ENCODE data around the gene OCIAD2.
A peak's percentile ranks its signal among the peaks of the same experiment; 100 is the strongest.

The OCIAD2 gene

DNA sequence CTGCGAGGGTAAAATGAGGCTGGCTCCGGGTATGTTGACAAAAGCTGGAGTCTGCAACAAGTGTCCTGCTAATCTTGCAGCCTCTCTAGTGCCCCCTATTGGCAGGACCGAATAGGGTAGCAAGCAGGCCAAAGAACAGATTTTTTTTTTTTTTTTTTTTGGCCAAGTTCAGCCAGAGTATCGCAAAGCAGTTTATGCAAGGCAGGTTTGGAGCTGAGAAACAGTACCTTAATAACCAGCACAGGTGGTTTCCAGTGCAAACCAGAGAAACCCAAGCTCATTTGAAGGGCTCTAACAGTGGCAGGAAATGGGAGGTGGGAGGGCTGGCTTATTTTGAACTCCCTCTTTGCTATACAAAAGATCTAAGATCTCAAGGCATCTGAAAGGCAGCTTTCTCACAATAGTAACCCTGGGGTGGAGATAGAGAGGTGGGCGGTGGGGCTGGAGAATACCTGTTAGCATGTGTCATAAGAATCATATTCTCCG, 38.2 kb upstream of the OCIAD2 start:
- TF ChIP-seq, protein P1, sequence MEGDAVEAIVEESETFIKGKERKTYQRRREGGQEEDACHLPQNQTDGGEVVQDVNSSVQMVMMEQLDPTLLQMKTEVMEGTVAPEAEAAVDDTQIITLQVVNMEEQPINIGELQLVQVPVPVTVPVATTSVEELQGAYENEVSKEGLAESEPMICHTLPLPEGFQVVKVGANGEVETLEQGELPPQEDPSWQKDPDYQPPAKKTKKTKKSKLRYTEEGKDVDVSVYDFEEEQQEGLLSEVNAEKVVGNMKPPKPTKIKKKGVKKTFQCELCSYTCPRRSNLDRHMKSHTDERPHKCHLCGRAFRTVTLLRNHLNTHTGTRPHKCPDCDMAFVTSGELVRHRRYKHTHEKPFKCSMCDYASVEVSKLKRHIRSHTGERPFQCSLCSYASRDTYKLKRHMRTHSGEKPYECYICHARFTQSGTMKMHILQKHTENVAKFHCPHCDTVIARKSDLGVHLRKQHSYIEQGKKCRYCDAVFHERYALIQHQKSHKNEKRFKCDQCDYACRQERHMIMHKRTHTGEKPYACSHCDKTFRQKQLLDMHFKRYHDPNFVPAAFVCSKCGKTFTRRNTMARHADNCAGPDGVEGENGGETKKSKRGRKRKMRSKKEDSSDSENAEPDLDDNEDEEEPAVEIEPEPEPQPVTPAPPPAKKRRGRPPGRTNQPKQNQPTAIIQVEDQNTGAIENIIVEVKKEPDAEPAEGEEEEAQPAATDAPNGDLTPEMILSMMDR (IDR thresholded peaks at IDR 0.05; ENCODE audit: low read length, missing control alignments) = peak; percentile 41
- H3K4me3 ChIP-seq (replicated peaks; ENCODE audit: low read depth, low read length) = no peak overlapping the region
- no peak for DNase-seq (ENCODE audit: low read depth)

- TF ChIP-seq, protein P1 (IDR thresholded peaks at IDR 0.05; ENCODE audit: low read length, missing control alignments) = no peak
- H3K4me3 ChIP-seq (replicated peaks; ENCODE audit: low read depth, low read length) = no peak overlapping the region
- peak; percentile 37 for DNase-seq (ENCODE audit: low read depth)
Observed at GRCh38 chr4:48944252-48944651, 37.7 kb upstream of the OCIAD2 start.

DNA sequence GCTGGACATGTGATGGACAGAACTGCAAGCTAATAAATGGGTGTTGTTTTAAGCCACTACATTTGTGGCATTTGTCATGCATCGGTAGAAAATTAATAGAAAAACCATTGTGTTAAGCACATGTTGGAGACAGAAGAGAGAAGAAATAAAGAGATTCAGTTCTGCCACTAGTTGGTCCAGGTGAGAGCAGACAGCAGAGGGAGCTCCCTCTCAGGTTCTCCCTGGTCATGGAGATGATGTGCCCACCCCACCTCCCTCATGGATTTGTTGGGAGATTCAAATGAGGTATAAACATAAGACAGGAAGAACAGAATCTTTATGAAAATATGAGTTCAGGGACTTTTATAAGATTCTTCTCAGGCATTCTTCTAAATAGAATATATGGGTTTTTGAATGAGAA, 36.8 kb upstream of the OCIAD2 start:
- TF ChIP-seq, protein P1 (IDR thresholded peaks at IDR 0.05; ENCODE audit: low read length, missing control alignments) = peak; percentile 9
- DNase-seq (ENCODE audit: low read depth) = no peak
- H3K4me3 ChIP-seq (replicated peaks; ENCODE audit: low read depth, low read length) = no peak overlapping the region

DNA sequence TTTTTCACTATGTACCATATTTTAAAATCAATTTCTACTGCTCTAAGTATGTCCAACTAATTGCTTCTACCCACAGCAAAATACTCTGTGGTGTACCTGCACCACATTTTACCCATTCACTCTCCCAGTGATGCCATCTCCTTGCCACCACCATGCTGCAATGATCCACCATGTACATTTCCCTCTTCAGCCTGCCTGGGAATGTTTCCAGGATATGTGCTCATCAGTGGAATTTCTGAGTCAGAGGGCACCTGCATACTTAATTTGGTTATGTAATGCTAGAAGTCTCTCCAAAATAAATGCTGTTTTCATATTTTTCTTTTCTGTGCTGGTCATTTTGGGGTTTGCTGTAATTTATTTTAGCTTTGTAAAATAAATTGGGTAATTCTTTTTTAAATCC, 33.2 kb upstream of the OCIAD2 start:
- DNase-seq (ENCODE audit: low read depth) = peak; percentile 89
- TF ChIP-seq, protein P1 (IDR thresholded peaks at IDR 0.05; ENCODE audit: low read length, missing control alignments) = no peak
- H3K4me3 ChIP-seq (replicated peaks; ENCODE audit: low read depth, low read length) = no peak overlapping the region

- H3K4me3 ChIP-seq (replicated peaks; ENCODE audit: low read depth, low read length) = no peak overlapping the region
- TF ChIP-seq, protein P1 (IDR thresholded peaks at IDR 0.05; ENCODE audit: low read length, missing control alignments) = no peak
- DNase-seq (ENCODE audit: low read depth) = no peak
Observed at GRCh38 chr4:48938831-48939230, 32.3 kb upstream of the OCIAD2 start.

DNA sequence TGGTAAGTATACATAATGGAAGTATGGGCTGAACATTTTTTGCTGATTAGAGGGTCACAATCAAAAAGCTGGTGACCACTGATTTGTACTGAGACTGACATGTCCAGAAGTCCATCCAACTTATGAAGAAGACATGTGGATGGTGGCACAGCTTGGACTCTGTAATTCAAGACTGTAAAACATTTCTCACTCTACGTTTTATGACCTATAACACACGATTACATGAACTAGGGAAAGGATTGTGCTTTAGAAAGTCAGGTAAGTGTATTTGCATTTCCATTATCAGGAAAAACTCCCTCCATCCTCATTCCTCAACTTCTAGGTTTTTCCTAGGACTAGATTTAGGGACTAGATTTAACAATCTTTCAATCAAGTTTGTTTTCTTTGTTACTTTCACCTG, 30.5 kb upstream of the OCIAD2 start:
- no peak for DNase-seq (ENCODE audit: low read depth)
- H3K4me3 ChIP-seq (replicated peaks; ENCODE audit: low read depth, low read length) = no peak overlapping the region
- TF ChIP-seq, protein P1 (IDR thresholded peaks at IDR 0.05; ENCODE audit: low read length, missing control alignments) = no peak

- no peak overlapping the region for H3K4me3 ChIP-seq (replicated peaks; ENCODE audit: low read depth, low read length)
- no peak for DNase-seq (ENCODE audit: low read depth)
- TF ChIP-seq, protein P1 (IDR thresholded peaks at IDR 0.05; ENCODE audit: low read length, missing control alignments) = peak; percentile 3
Observed at GRCh38 chr4:48931459-48931858, 24.9 kb upstream of the OCIAD2 start.

All from fibroblast of pulmonary artery (primary cell).